SK-N-SH treated with all-trans-retinoic acid at 6 μM for 48 hours (cell line): ENCODE results near the gene TEDC2.

Experiments used
- ATAC-seq: fragments of 200-7000 bp; cut with Tn5 transposase; 3 replicates; pipeline ENCODE4 v1.9.1; 2020; ENCODE audit warnings: mild to moderate bottlenecking, moderate library complexity
- ARNTL ChIP-seq: fragments of 450-650 bp; formaldehyde crosslinking; IDR thresholded peaks from 2 replicates; pipeline ENCODE4 v1.5.0; 2020; ENCODE audit warnings: low read depth, mild to moderate bottlenecking, moderate library complexity, borderline replicate concordance
- CREB5 ChIP-seq: fragments of 250-450 bp; sonication (Bioruptor Pico); IDR thresholded peaks from 2 replicates; pipeline ENCODE4 v1.5.1; 2020; ENCODE audit warnings: low read depth, mild to moderate bottlenecking, moderate library complexity
- CSRNP3 ChIP-seq: fragments of 250-450 bp; sonication (Bioruptor Pico); IDR thresholded peaks from 2 replicates; pipeline ENCODE4 v1.5.1; 2021; ENCODE audit warnings: mild to moderate bottlenecking, moderate library complexity
- GLIS3 ChIP-seq: fragments of 250-450 bp; sonication (Bioruptor Pico); IDR thresholded peaks from 2 replicates; pipeline ENCODE4 v1.5.0; 2020; ENCODE audit warnings: mild to moderate bottlenecking, moderate library complexity
- ISL1 ChIP-seq: fragments of 250-450 bp; sonication (Bioruptor Pico); IDR thresholded peaks from 2 replicates; pipeline ENCODE4 v2.1.2; 2022; ENCODE audit warnings: mild to moderate bottlenecking, moderate library complexity
- OSR1 ChIP-seq: fragments of 250-450 bp; sonication (Bioruptor Pico); IDR thresholded peaks from 2 replicates; pipeline ENCODE4 v1.8.0; 2022; ENCODE audit warnings: moderate library complexity, mild to moderate bottlenecking, inconsistent platforms
- PATZ1 ChIP-seq: fragments of 250-450 bp; sonication (Bioruptor Pico); IDR thresholded peaks from 2 replicates; pipeline ENCODE4 v1.8.0; 2020; ENCODE audit warnings: mild to moderate bottlenecking, moderate library complexity, borderline replicate concordance
- POU6F1 ChIP-seq: fragments of 250-450 bp; sonication (Bioruptor Pico); IDR thresholded peaks from 2 replicates; pipeline ENCODE4 v1.8.0; 2021; ENCODE audit warnings: low read depth, mild to moderate bottlenecking, moderate library complexity, borderline replicate concordance
- PPARA ChIP-seq: fragments of 250-450 bp; sonication (Bioruptor Pico); IDR thresholded peaks from 2 replicates; pipeline ENCODE4 v1.5.0; 2020; ENCODE audit warnings: mild to moderate bottlenecking, borderline replicate concordance
- RARB ChIP-seq: fragments of 250-450 bp; sonication (Bioruptor Pico); IDR thresholded peaks from 2 replicates; pipeline ENCODE4 v1.8.0; 2021; ENCODE audit warnings: mild to moderate bottlenecking, moderate library complexity
- TCF4 ChIP-seq: fragments of 250-450 bp; sonication (Bioruptor Pico); IDR thresholded peaks from 2 replicates; pipeline ENCODE4 v1.8.0; 2021; ENCODE audit warnings: mild to moderate bottlenecking, moderate library complexity, borderline replicate concordance
- TSHZ2 ChIP-seq: fragments of 250-450 bp; sonication (Bioruptor Pico); IDR thresholded peaks from 2 replicates; pipeline ENCODE4 v1.5.0; 2020; ENCODE audit warnings: mild to moderate bottlenecking, moderate library complexity
- ZC3H10 ChIP-seq: fragments of 250-450 bp; sonication (Bioruptor Pico); IDR thresholded peaks from 2 replicates; pipeline ENCODE4 v1.5.1; 2021; ENCODE audit warnings: mild to moderate bottlenecking, moderate library complexity
- ZNF565 ChIP-seq: fragments of 450-650 bp; formaldehyde crosslinking; conservative IDR thresholded peaks from 2 replicates; pipeline ENCODE4 v1.5.0; 2020; ENCODE audit warnings: low read depth, mild to moderate bottlenecking, moderate library complexity
- ZNF8 ChIP-seq: fragments of 450-650 bp; formaldehyde crosslinking; IDR thresholded peaks from 2 replicates; pipeline ENCODE4 v1.5.0; 2020; ENCODE audit warnings: mild to moderate bottlenecking, moderate library complexity

TEDC2 gene

GRCh38 chr16:2489581-2489980 lies 29.7 kb downstream of the TEDC2 start (continued):
- TF ChIP-seq CREB5 (CRISPR knock-in tag) (no peak), TCF4 (CRISPR knock-in tag) (no peak)

- TF ChIP-seq ISL1 (CRISPR knock-in tag) (no peak), CREB5 (CRISPR knock-in tag) (no peak), ZNF8 (CRISPR knock-in tag) (no peak), ZNF565 (no peak), ARNTL (CRISPR knock-in tag) (no peak), PATZ1 (CRISPR knock-in tag) (no peak)
- no peak for ATAC-seq
Measured at GRCh38 chr16:2490190-2491105, 30.5 kb downstream of the TEDC2 start.

GRCh38 chr16:2492292-2492691 lies 32.4 kb downstream of the TEDC2 start:
- TF ChIP-seq CSRNP3 (CRISPR knock-in tag) (no peak), PPARA (CRISPR knock-in tag) (no peak), TSHZ2 (no peak), OSR1 (CRISPR knock-in tag) (no peak), CREB5 (CRISPR knock-in tag) (no peak), ARNTL (CRISPR knock-in tag) (no peak), RARB (CRISPR knock-in tag) (no peak), GLIS3 (CRISPR knock-in tag) (no peak), ISL1 (CRISPR knock-in tag) (no peak), ZNF565 (no peak), ZC3H10 (CRISPR knock-in tag) (no peak), POU6F1 (CRISPR knock-in tag) (no peak)
- no peak for ATAC-seq
